ENCODE results near the gene CCDC27. TPM values are rescaled to one million over a fixed set of nuclear protein-coding genes. Genes with fewer than 3 reads are reported as not detected.

Gene CCDC27
- total and polyA plus RNA-seq, 2 of the 13 experiments (the other 11 are each of a cell fraction or from before 2014, with no cell fraction given) = not detected

- TF ChIP-seq ZNF260 (CRISPR knock-in tag; IDR thresholded peaks at IDR 0.05; ENCODE audit: borderline replicate concordance, low read depth) (no peak), REXO4 (CRISPR knock-in tag; IDR thresholded peaks at IDR 0.05; ENCODE audit: borderline replicate concordance) (no peak), NFIB (CRISPR knock-in tag; IDR thresholded peaks at IDR 0.05; ENCODE audit: borderline replicate concordance) (no peak), ZNF574 (CRISPR knock-in tag; IDR thresholded peaks at IDR 0.05) (no peak), ZNF281 (CRISPR knock-in tag; IDR thresholded peaks at IDR 0.05; ENCODE audit: borderline replicate concordance) (no peak), ZHX1 (CRISPR knock-in tag; IDR thresholded peaks at IDR 0.05; ENCODE audit: low read depth) (peak; percentile 16; the same call in 1 of the 2 replicates), ZFP1 (CRISPR knock-in tag; IDR thresholded peaks at IDR 0.05) (no peak), ETS1 (CRISPR knock-in tag; IDR thresholded peaks at IDR 0.05) (no peak)
These were observed 19.7 kb upstream of the CCDC27 start (continued) for GRCh38 chr1:3732434-3733093.
